ENCODE measurements around the gene VAPA.

DNA sequence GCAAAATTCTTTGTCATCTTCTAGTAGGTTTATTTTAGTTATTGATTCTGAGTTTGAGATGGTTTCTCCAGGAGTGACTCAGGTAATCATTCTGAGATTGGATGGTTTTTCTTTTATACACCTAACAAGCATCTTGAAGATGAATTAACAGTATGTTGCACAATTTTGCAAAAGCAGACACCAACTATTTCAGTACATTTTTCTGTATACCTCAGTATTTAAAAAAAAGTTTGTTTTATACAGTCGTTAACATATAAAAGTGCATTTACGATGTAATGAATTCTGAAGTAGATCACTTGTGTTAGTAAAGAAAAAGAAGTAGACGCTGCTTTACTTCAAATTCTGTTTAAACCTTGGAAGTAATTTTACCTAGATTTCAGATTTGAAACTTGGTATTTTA is 3.0 kb downstream of the VAPA start:
- TF ChIP-seq ZBTB7A (IDR thresholded peaks at IDR 0.05; ENCODE audit: low read depth) (no peak), YY1 (IDR thresholded peaks at IDR 0.05; ENCODE audit: low read depth) (no peak), CREB1 (IDR thresholded peaks at IDR 0.05; ENCODE audit: low read depth) (no peak), TAF1 (IDR thresholded peaks at IDR 0.05; ENCODE audit: low read depth) (no peak), FOXM1 (IDR thresholded peaks at IDR 0.05; ENCODE audit: borderline replicate concordance, low read depth) (no peak), RAD21 (IDR thresholded peaks at IDR 0.05; ENCODE audit: low read depth) (no peak), EP300 (IDR thresholded peaks at IDR 0.05; ENCODE audit: borderline replicate concordance) (no peak), MAX (IDR thresholded peaks at IDR 0.05) (no peak)

Measured in Ishikawa (cell line).